ENCODE measurements around the gene CX3CR1.

CX3CR1 gene

DNA sequence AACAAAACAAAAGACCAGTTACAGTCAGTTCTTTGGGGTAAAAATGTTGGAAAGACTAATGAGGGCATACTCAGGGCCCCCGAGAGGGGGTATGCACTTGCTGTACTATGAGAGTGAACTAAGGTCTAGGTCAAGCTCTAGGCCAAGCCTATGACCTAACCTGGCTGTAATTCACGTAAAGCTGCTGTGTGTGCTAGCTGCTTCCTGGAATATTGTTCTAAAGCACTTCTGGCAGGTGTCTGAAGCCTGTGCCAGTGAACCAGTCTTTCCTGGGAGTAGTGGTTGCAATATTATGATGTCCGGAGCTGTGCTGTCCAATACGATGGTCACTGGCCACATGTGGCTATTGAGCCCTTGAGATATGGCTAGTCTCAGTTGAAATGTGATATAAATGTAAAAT is 13.1 kb upstream of the CX3CR1 start:
- no peak for DNase-seq (ENCODE audit: low read depth in 1 of 2, low spot score in 1 of 2)

- peak; percentile 51 to 61 for DNase-seq (ENCODE audit: low read depth in 1 of 2, low spot score in 1 of 2)
Measured at GRCh38 chr3:39291903-39292329, 12.1 kb upstream of the CX3CR1 start.

- no peak for DNase-seq (ENCODE audit: low read depth in 1 of 2, low spot score in 1 of 2)
Measured at GRCh38 chr3:39290255-39290654, 10.4 kb upstream of the CX3CR1 start.

DNA sequence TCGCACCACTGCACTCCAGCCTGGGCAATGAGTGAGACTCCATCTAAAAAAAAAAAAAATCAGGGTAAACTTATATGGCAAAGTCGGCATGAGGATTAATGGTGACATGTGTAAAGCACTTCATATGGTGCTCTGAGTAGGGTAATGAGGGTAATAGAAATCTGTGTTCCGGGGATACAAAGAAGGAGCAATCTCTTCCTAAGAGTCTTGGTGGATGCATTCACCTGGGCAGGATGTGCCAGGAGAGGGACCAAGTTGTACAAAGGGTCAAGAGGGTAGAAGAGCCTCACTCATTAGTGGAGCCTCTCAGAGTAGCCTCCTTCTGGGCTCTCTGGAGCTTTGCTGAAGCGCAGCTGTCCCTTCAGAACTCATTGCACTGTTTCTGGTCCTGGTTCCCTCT is 9.3 kb upstream of the CX3CR1 start:
- no peak for DNase-seq (ENCODE audit: low read depth in 1 of 2, low spot score in 1 of 2)

DNA sequence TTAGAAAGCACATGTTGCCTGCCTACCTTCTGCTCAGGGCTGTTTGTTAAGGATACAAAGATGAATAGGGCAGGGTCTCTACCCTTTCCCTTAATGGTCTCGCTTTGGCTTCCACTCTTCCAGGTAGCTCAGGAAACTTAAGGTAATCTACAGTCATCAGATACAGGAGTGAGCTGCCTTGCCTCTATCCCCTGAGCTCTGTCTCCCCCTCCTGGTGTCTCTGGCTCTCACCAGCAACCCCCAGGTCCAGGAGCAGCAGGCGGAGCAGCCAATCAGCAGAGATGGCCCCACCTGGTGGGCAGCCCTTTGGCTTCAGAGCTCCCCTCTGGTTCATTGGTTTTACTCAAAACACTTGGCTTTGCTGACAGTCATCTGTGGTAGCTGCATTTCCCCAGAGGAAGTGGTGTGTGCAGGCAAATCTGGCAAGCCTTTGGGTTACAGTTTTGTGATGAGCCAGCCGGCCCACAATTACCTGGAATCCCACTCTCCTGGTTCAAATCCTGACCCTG is 8.5 kb upstream of the CX3CR1 start:
- DNase-seq (ENCODE audit: low read depth in 1 of 2, low spot score in 1 of 2): peak; percentile 59 to 61

DNA sequence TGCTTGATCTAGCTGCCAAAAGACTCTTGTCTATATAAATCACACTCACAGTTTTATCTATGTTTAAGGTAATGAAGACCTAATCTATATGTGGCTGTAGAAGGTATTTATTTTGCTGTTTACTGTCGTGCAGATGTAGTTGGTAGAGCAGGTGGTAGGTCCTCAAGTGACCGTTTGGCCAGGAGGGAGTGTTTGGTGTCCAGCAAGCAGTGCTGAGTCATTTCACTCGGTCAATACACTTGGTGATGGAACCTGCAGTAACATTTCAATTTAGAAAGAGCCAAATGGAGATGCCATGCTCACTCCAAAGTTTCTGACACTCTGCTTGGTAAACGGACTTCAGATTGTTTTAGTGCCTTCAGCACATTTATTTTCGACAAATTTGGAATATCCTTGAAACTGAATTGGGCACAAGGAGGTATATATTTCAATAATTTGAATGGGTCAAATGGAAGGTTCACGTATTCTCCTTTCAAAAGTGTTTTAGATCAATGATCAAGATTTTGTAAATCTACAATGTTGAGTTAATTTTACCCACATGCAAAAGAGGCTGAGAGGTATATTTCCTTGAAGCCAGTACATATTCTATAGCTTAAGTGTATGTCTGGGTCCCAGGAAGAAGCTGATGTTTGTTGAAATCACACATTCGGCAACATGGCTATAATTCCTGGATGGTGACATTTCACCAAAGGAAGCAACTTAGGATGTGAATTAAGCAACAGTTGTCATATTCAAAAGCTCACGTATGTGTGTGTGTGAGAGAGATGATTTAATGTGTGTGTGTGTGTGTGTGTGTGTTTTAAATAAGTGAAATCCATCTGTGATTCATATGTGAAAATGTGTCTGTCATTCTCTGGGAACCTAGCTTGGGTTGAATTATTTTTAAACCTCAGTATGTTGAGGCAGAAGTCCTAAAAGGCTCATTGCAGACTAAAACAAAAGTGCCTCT is 7.7 kb upstream of the CX3CR1 start:
- DNase-seq (ENCODE audit: low read depth in 1 of 2, low spot score in 1 of 2): no peak

DNA sequence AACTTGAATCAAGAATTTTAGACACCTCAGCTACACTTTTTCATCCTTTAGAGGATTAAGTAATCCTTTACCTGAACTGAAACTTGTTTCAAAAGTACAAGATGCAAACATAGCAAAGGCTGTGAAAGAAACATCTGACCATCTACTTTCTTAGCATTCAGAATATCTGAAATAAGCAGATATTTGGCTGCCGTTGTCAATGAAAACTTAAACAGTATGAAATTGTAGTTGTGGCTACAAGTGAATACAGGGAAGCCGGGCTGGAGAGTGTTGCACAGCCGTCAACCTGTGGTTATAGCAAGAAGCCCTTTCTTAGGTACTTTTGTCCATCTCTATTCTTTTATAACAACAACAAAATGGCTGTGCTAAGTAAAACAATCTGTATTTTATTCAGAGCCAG is 6.9 kb upstream of the CX3CR1 start:
- DNase-seq (ENCODE audit: low read depth in 1 of 2, low spot score in 1 of 2): no peak

DNA sequence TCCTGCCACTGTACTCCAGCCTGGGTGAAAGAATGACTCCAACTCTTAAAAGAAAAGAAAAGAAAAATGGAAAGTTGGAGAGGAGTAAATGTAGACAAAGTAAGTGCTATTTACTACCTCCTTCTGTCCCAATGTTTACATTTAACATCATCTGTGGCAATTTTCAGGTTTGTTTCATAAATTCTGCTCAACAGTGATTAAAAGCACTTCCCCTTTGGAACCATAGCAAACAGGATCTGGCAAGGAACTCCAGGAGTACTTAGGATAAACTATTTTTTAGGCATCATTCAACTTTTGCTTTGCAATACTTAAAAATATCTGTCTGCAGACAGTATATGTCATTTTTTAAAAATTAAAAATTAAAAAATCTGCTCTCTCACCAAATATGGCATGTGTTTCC is 5.5 kb upstream of the CX3CR1 start:
- no peak for DNase-seq (ENCODE audit: low read depth in 1 of 2, low spot score in 1 of 2)

- no peak for DNase-seq (ENCODE audit: low read depth in 1 of 2, low spot score in 1 of 2)
Measured at GRCh38 chr3:39284457-39284881, 4.6 kb upstream of the CX3CR1 start.

DNA sequence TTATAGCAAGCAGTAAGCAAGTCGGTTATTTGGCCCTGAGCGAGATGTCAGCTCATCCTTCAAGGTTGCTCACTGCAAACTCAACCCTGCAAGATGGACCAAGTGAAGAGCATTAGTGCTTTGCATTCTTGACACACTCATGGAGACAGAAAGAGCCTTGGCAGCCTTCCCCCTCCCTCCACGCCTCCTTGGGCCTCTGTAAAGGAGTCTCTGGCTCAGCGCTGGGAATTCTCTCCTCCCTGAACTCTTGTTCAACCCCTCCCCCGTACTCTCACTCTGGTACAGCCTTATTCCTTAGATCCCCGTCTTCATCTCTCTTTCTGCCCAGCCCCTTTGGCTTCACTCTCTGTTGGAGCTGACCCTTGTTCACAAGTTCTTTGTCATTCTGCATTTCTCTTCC is 2.2 kb upstream of the CX3CR1 start:
- no peak for DNase-seq (ENCODE audit: low read depth in 1 of 2, low spot score in 1 of 2)

GRCh38 chr3:39281533-39281932 is 1.7 kb upstream of the CX3CR1 start:
- DNase-seq (ENCODE audit: low read depth in 1 of 2, low spot score in 1 of 2): no peak

GRCh38 chr3:39280571-39280970 is 735 bp upstream of the CX3CR1 start:
- DNase-seq (ENCODE audit: low read depth in 1 of 2, low spot score in 1 of 2): no peak

GRCh38 chr3:39278616-39278935 is 1.3 kb downstream of the CX3CR1 start:
- DNase-seq (ENCODE audit: low read depth in 1 of 2, low spot score in 1 of 2): no peak

DNA sequence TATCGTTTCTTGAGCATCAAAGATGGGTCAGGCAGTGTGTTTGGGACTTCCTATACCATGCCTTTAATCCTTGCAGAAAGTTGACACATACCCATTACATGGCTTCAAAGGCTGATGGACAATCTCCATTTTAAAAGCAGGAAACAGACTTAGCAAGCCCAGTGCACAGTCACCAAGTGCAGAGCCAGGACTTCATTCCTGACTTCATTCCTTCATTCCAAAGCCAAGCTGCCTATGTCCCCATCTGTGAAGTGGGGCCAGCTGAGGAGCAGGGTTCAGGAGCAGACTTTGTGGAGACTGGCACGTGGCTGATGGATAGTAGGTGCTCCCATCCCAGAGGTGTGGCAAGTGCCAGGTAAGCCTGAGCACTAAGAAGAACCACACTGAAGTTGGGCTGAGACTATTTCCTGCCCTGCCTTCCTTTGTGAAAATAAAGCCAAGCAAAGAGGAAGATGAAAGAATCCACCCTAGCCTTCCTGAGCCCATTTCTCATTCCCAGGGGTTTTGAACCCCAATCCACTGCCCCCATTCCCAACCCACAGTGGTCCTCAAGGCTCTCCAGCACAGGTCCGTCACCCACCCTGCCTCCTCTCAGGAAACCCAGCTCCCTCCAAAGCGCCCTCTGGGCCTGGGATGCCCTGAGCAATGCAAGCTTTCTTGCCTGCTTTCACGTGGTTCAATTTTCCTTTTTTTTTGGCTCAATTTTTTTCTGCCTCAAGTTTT is 1.8 kb downstream of the CX3CR1 start:
- no peak for DNase-seq (ENCODE audit: low read depth in 1 of 2, low spot score in 1 of 2)

DNA sequence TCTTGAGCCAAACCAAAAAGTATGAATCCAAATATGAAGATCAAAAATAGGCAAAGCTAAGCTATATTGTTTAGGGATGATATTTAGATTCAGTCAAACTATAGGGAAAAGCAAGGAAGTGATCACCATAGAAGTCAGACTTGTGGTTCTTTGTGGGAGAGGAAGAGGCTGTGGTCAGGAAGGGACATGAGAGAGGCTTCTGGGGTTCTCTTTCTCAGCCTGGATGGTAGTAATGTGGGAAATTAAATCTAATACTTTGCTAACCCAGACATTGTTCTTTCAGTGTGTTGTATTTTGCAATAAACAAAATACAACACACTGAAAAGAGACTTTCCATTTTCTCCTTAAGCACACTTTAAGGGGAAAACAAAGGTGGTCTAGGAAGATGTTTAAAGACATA is 3.1 kb downstream of the CX3CR1 start:
- DNase-seq (ENCODE audit: low read depth in 1 of 2, low spot score in 1 of 2): no peak

GRCh38 chr3:39275963-39276593 is 3.8 kb downstream of the CX3CR1 start:
- DNase-seq (ENCODE audit: low read depth in 1 of 2, low spot score in 1 of 2): no peak

- DNase-seq (ENCODE audit: low read depth in 1 of 2, low spot score in 1 of 2): no peak
Measured at GRCh38 chr3:39275052-39275451, 4.8 kb downstream of the CX3CR1 start.

DNA sequence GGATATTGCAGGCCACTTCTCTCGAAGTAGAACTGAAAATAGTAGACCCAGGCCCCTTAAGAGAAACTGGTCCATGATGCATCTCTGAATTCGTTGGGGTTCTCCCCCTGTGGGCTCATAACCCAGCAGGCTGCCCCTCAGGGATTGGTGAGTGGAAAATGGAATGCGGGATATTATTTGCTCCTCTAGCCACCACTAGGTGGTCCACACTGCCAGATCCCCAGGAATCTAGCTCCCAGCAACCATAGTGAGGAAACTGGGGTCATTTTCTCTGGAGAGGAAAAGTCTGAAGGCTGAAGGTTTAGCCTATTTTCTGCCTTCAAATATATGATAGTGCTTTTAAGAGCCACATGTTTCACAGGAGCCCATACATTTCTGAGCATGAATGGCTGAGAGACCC is 6.7 kb downstream of the CX3CR1 start:
- no peak for DNase-seq (ENCODE audit: low read depth in 1 of 2, low spot score in 1 of 2)

- no peak for DNase-seq (ENCODE audit: low read depth in 1 of 2, low spot score in 1 of 2)
Measured at GRCh38 chr3:39272191-39272590, 7.6 kb downstream of the CX3CR1 start.

- no peak for DNase-seq (ENCODE audit: low read depth in 1 of 2, low spot score in 1 of 2)
Measured at GRCh38 chr3:39271363-39271914, 8.4 kb downstream of the CX3CR1 start.

DNA sequence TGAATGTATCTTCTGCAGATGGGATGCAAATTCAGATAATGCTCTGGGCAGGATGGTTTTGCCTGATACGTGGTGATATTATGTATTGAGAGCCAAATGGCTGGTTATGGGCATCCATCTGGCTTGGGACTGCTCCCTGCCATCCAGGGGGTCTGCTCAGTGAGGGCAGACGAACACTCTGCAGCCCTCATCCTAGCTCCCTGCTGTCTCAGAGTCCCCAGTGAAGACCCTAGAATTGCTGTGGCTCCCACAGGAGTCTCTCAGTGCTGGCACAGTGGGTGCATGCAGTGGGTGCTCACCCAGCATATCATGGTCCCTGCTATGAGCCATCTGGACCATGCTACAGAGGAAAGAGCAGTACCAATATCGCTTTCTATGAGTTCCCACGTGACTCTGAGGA is 10.3 kb downstream of the CX3CR1 start:
- DNase-seq (ENCODE audit: low read depth in 1 of 2, low spot score in 1 of 2): no peak

GRCh38 chr3:39268549-39268900 is 11.3 kb downstream of the CX3CR1 start:
- no peak for DNase-seq (ENCODE audit: low read depth in 1 of 2, low spot score in 1 of 2)

Data from stimulated activated CD4-positive, alpha-beta T cell treated with anti-CD3 and anti-CD28 coated beads, Interleukin-15, amount 100 ng/mL, for 1 hour (primary cell).